Activated T-helper 2 cell treated with anti-CD3 and anti-CD28 coated beads, Interferon-gamma antibody, Interleukin-2, Interleukin-4, amounts not matched to agents 10 μg/mL and 5 μg/mL and 100 μg/mL, durations not matched to agents 14 hours and 24 hours and 36 hours (primary cell): ENCODE measurements around the gene HTR1B. TPM values are rescaled to one million over a fixed set of nuclear protein-coding genes. Genes with fewer than 3 reads are reported as not detected.

Experiments used
- total RNA-seq: library from RNA; stranded (reverse); gene quantifications from 2 replicates; pipeline ENCODE4 v1.2.3, GENCODE V29; 2022

HTR1B gene
- total RNA-seq, 1 donor from 2014 or later: not detected

Other genes starting within 250 kb of the HTR1B start
- not detected in 2 replicates for gene MEI4, start 189.5 kb upstream of the HTR1B start, total RNA-seq